ENCODE data around the gene ZAR1L.

DNA sequence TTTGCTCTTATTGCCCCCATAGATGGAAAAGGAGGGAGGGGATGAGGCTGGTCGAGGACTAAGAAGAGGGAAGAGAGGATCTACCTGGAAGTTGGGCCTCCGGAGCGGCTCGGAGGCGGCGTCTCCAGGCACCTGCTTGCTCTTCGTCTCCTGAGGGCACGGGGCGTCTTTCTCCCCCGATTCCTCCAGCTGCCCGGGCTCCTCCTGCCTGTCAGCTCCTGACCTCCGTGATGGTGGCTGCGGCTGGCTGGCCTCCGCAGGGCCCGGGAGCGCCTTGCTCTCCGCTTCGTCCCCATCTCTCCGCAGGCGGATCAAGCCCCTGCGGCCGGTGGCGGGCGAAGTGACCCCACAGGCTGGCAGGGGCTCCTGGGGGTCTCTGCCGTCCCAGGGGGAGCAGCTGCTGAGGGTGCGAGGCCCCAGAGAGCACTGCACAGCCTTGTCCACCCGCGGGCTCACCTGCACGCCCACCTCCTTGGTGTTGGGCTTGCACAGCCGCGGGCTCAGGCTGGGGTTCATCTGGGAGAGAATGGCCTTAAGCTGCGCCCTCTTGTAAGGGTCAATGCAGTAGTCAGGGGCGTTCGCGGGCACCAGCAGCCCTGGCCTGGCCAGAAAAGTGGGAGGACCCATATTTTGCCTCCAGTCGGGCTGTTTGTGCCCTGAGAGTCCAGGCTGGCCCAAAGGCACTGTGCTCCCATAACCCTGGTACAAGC is 3.8 kb downstream of the ZAR1L start:
- TF ChIP-seq NFRKB (IDR thresholded peaks at IDR 0.05) (no peak), SUZ12 (IDR thresholded peaks at IDR 0.05) (no peak), ELF4 (IDR thresholded peaks at IDR 0.05) (no peak), BHLHE40 (IDR thresholded peaks at IDR 0.05; ENCODE audit: borderline replicate concordance) (no peak), FOXM1 (IDR thresholded peaks at IDR 0.05; ENCODE audit: borderline replicate concordance) (no peak), TARDBP (IDR thresholded peaks at IDR 0.05) (no peak), ZNF384 (IDR thresholded peaks at IDR 0.05) (no peak), FOXA1 (IDR thresholded peaks at IDR 0.05) (no peak)

All from HEK293T (cell line).